Vagina (tissue), 2 donors: Measurements from ENCODE around the gene IER5L. TPM values are rescaled to one million over a fixed set of nuclear protein-coding genes. Genes with fewer than 3 reads are reported as not detected.

ENCODE experiments used
- DNase-seq, 2 donors: peaks; one replicate each; pipeline ENCODE4 v3.0.0-alpha.2; 2017; ENCODE audit errors: extremely low spot score in 2 of 2
- H3K27ac ChIP-seq: fragments of 200-600 bp; sonication (generic); one replicate; pipeline ENCODE4 v1.5.1; 2019
- H3K27me3 ChIP-seq: fragments of 200-600 bp; sonication (generic); one replicate; pipeline ENCODE4 v1.5.1; 2019
- H3K36me3 ChIP-seq, 2 donors: fragments of 200-600 bp; sonication (generic); one replicate each; pipeline ENCODE4 v1.5.1; 2017 to 2019
- H3K4me1 ChIP-seq: fragments of 200-600 bp; sonication (generic); one replicate; pipeline ENCODE4 v1.5.1; 2019
- H3K4me3 ChIP-seq, 2 donors: fragments of 200-600 bp; sonication (generic); 1 replicate in 1 of 2; 2 replicates in 1 of 2; pipeline ENCODE4 v1.5.1; 2016 to 2019
- H3K9me3 ChIP-seq: fragments of 200-600 bp; sonication (generic); one replicate; pipeline ENCODE4 v1.5.1; 2019
- POLR2A ChIP-seq, 2 donors: fragments of 450-650 bp; IDR thresholded peaks; one replicate each; pipeline ENCODE4 v1.6.1; 2017; ENCODE audit warnings: antibody characterized with exemption in 2 of 2, mild to moderate bottlenecking in 2 of 2, moderate library complexity in 2 of 2
- POLR2AphosphoS5 ChIP-seq, 2 donors: sonication (generic); formaldehyde crosslinking; IDR thresholded peaks; one replicate each; pipeline ENCODE4 v1.9.0; 2017; ENCODE audit warnings: antibody characterized with exemption in 2 of 2, mild to moderate bottlenecking in 2 of 2, low read depth in 1 of 2; ENCODE audit not compliant: insufficient read depth in 1 of 2
- intact Hi-C: fragments of 100-400 bp; cut with DNase I; formaldehyde crosslinking; loops from one replicate; pipeline ENCODE4 v1.15.1; 2023
- total RNA-seq: library from RNA; depleted of rRNA; stranded (reverse); fragments of >200 nt; gene quantifications from one replicate; pipeline ENCODE4 v1.2.3, GENCODE V29; 2016
- TF ChIP-seq, protein P1 (sequence below), 3 experiments: fragments of 450-650 bp in 2 of 3; fragments of 200-600 bp in 1 of 3; sonication (generic) in 1 of 3; IDR thresholded peaks; one replicate each; pipeline ENCODE4 v1.5.1; 2017 to 2019; ENCODE audit warnings: antibody characterized with exemption in 3 of 3, mild to moderate bottlenecking in 2 of 3, moderate library complexity in 2 of 3

IER5L gene
- total RNA-seq, 1 donor from 2014 or later, result 34.4 TPM

DNA sequence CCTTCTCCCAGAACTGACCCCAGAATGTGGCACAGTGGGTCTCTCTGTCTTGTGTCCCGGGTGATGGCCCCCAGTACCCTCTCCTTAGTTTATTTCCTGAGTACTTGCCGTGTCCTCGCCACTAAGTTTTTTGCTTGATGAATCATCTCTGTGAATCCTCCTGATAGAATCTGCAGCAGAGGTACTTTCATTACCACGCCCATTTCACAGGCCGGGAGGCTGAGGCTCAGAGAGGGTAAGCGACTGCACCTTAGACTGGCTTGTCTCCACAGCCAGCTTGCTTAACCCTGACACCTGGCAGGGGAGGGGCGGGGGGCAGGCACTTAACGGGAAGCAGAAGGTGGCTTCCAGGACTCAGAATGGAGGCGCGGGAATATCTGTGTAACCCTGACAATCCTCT is 7.9 kb upstream of the IER5L start:
- peaks cover 10% of the 10 kb centered on the region for H3K4me1 ChIP-seq
- H3K36me3 ChIP-seq, result no peaks in the 10 kb centered on the region
- no peak for DNase-seq
- no peak overlapping the region for H3K27ac ChIP-seq
- intact Hi-C loops, result no loop called here
- no peaks in the 10 kb centered on the region for H3K27me3 ChIP-seq
- TF ChIP-seq POLR2A (IDR thresholded peaks at IDR 0.05) (no peak), POLR2AphosphoS5 (IDR thresholded peaks at IDR 0.05; ENCODE audit: insufficient read depth in 1 of 2, low read depth in 1 of 2) (no peak)
- TF ChIP-seq, protein P1, sequence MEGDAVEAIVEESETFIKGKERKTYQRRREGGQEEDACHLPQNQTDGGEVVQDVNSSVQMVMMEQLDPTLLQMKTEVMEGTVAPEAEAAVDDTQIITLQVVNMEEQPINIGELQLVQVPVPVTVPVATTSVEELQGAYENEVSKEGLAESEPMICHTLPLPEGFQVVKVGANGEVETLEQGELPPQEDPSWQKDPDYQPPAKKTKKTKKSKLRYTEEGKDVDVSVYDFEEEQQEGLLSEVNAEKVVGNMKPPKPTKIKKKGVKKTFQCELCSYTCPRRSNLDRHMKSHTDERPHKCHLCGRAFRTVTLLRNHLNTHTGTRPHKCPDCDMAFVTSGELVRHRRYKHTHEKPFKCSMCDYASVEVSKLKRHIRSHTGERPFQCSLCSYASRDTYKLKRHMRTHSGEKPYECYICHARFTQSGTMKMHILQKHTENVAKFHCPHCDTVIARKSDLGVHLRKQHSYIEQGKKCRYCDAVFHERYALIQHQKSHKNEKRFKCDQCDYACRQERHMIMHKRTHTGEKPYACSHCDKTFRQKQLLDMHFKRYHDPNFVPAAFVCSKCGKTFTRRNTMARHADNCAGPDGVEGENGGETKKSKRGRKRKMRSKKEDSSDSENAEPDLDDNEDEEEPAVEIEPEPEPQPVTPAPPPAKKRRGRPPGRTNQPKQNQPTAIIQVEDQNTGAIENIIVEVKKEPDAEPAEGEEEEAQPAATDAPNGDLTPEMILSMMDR (IDR thresholded peaks at IDR 0.05), result no peak
- H3K4me3 ChIP-seq, result no peak overlapping the region
- no peaks in the 10 kb centered on the region for H3K9me3 ChIP-seq

DNA sequence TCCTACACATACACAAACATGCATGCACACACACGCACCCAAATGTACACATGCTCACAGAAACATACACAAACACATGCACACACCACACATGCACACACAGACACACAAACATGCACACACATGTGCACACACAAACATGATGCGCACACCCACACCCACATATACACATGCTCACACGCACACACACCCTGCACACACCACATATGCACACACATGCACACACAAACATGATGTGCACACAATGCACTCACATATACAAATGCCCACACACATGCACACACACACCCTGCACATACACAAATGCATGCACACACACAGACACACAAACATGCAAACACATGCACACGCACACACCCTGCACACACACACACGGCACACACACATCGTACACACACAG is 7.3 kb upstream of the IER5L start:
- no peaks in the 10 kb centered on the region for H3K27me3 ChIP-seq
- no peak overlapping the region for H3K27ac ChIP-seq
- TF ChIP-seq POLR2A (IDR thresholded peaks at IDR 0.05) (no peak), POLR2AphosphoS5 (IDR thresholded peaks at IDR 0.05; ENCODE audit: insufficient read depth in 1 of 2, low read depth in 1 of 2) (no peak)
- TF ChIP-seq, protein P1 (IDR thresholded peaks at IDR 0.05), result no peak
- no peak overlapping the region for H3K4me3 ChIP-seq
- H3K36me3 ChIP-seq, result no peaks in the 10 kb centered on the region
- DNase-seq, result no peak
- peaks cover 10% of the 10 kb centered on the region for H3K4me1 ChIP-seq
- intact Hi-C loops, result no loop called here
- H3K9me3 ChIP-seq, result no peaks in the 10 kb centered on the region

- H3K36me3 ChIP-seq, result no peaks in the 10 kb centered on the region
- intact Hi-C loops, result no loop called here
- H3K27me3 ChIP-seq, result no peaks in the 10 kb centered on the region
- no peak overlapping the region for H3K4me3 ChIP-seq
- H3K4me1 ChIP-seq, result peaks cover 10% of the 10 kb centered on the region
- no peak for DNase-seq
- TF ChIP-seq, protein P1 (IDR thresholded peaks at IDR 0.05), result no peak
- no peak for TF ChIP-seq POLR2AphosphoS5 (IDR thresholded peaks at IDR 0.05; ENCODE audit: insufficient read depth in 1 of 2, low read depth in 1 of 2)
- no peak for TF ChIP-seq POLR2A (IDR thresholded peaks at IDR 0.05)
- H3K27ac ChIP-seq, result peak overlapping the region; percentile 45
- H3K9me3 ChIP-seq, result no peaks in the 10 kb centered on the region
Observed at GRCh38 chr9:129184596-129185122, 6.6 kb upstream of the IER5L start.

GRCh38 chr9:129184219-129184524 is 6.1 kb upstream of the IER5L start:
- H3K4me3 ChIP-seq, result no peak overlapping the region
- H3K36me3 ChIP-seq, result no peaks in the 10 kb centered on the region
- TF ChIP-seq, protein P1 (IDR thresholded peaks at IDR 0.05), result no peak
- TF ChIP-seq POLR2A (IDR thresholded peaks at IDR 0.05), result no peak
- no peak for TF ChIP-seq POLR2AphosphoS5 (IDR thresholded peaks at IDR 0.05; ENCODE audit: insufficient read depth in 1 of 2, low read depth in 1 of 2)
- intact Hi-C loops, result no loop called here
- no peaks in the 10 kb centered on the region for H3K27me3 ChIP-seq
- no peaks in the 10 kb centered on the region for H3K9me3 ChIP-seq
- DNase-seq, result no peak
- H3K4me1 ChIP-seq, result peaks cover 11% of the 10 kb centered on the region
- peak overlapping the region; percentile 45 for H3K27ac ChIP-seq

DNA sequence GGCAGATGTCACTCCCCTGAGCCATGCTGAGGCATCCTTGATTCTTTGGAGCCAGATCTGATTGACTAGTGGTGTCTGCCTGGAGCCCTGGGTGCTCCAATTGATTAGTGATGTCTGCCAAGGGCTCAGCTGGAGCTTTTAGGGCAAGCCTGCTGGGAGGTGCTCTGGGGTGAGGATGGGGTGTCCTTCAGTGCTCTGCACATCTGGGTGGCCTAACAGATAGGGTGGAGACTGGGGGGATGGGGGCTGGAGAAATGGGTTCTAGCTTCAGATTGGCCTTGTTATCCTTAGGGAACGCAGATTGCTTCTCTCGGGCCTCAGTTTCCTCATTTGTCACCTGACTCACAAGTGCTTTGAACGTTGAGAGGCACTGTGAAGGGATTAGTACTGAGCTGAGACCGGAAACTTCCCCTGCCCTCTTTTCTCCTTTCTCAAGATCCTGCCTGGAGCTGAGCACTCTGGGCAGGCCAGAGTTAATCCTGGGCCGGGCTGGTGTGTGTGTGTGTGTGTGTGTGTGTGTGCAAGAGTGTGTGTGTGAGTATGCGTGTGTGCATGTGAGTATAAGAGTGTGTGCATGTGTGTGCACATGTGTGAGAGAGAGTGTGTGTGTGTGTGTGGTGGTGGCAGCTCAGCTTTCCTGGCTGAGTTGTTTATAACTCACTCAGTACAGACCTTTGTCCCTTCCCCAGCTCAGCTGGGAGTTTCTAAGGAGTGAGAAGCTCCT is 5.6 kb upstream of the IER5L start:
- TF ChIP-seq POLR2A (IDR thresholded peaks at IDR 0.05), result no peak
- no peak for TF ChIP-seq POLR2AphosphoS5 (IDR thresholded peaks at IDR 0.05; ENCODE audit: insufficient read depth in 1 of 2, low read depth in 1 of 2)
- TF ChIP-seq, protein P1 (IDR thresholded peaks at IDR 0.05), result no peak
- no peak overlapping the region for H3K4me3 ChIP-seq
- intact Hi-C loops, result no loop called here

More for the DNA sequence above, 5.6 kb upstream of the IER5L start:
- Histone ChIP-seq H3K36me3 (no peaks in the 10 kb centered on the region), H3K9me3 (no peaks in the 10 kb centered on the region), H3K27ac (peak overlapping the region; percentile 45), H3K27me3 (no peaks in the 10 kb centered on the region), H3K4me1 (peaks cover 16% of the 10 kb centered on the region)
- DNase-seq, result no peak
